Body of pancreas (tissue), 4 donors: ENCODE results near the gene SERPINB10. TPM values are rescaled to one million over a fixed set of nuclear protein-coding genes. Genes with fewer than 3 reads are reported as not detected.

Experiments used
- ATAC-seq: fragments of 150-250 bp; one replicate; pipeline ENCODE4 v1.9.1; 2016
- DNase-seq, 4 donors: peaks; one replicate each; pipeline ENCODE4 v3.0.0-alpha.2; 2019
- H3K27ac ChIP-seq, 4 donors: fragments of 200-600 bp; sonication (generic); 1 replicate in 3 of 4; 2 replicates in 1 of 4; pipeline versions ENCODE4 v1.5.1 to v1.6.1; 2016 to 2019; ENCODE audit warnings: mild to moderate bottlenecking in 1 of 4, mixed read lengths in 1 of 4, moderate library complexity in 1 of 4
- H3K27me3 ChIP-seq, 2 donors: fragments of 200-600 bp; sonication (generic); one replicate each; pipeline ENCODE4 v1.6.0; 2016; ENCODE audit warnings: mild to moderate bottlenecking in 1 of 2
- H3K36me3 ChIP-seq, 2 donors: fragments of 200-600 bp; sonication (generic); replicated peaks in 1 of 2; 2 replicates each; pipeline ENCODE4 v1.5.1; 2016; ENCODE audit warnings: low read depth in 2 of 2; ENCODE audit not compliant: insufficient read depth in 1 of 2
- H3K4me1 ChIP-seq: fragments of 200-600 bp; sonication (generic); one replicate; pipeline ENCODE4 v1.6.0; 2016
- H3K4me3 ChIP-seq, 2 donors: fragments of 200-600 bp; sonication (generic); 1 replicate in 1 of 2; 2 replicates in 1 of 2; pipeline ENCODE4 v1.5.1; 2016 to 2019
- H3K9me3 ChIP-seq, 3 donors: fragments of 200-600 bp; sonication (generic); 1 replicate in 2 of 3; 2 replicates in 1 of 3; pipeline ENCODE4 v1.5.1; 2016
- CTCF ChIP-seq, 7 experiments: fragments of 450-650 bp in 4 of 7; fragments of 200-600 bp in 3 of 7; sonication (generic) in 3 of 7; IDR thresholded peaks; one replicate each; pipeline ENCODE4 v1.5.1; 2016 to 2019; ENCODE audit warnings: antibody characterized with exemption in 7 of 7
- POLR2A ChIP-seq, 3 donors: fragments of 450-650 bp; IDR thresholded peaks; one replicate each; pipeline ENCODE4 v1.6.1; 2016; ENCODE audit warnings: antibody characterized with exemption in 3 of 3, mild to moderate bottlenecking in 2 of 3
- WGBS, 2 donors: methylation state at CpG; one replicate each; pipeline ENCODE4 v1.1.5; 2017; 5-methylcytosine and 5-hydroxymethylcytosine counted together
- intact Hi-C: fragments of 100-400 bp; cut with DNase I; formaldehyde crosslinking; loops from one replicate; pipeline ENCODE4 v1.15.1; 2023
- total RNA-seq, 2 donors: library from RNA; depleted of rRNA; stranded (reverse); fragments of >200 nt; gene quantifications; one replicate each; pipeline ENCODE4 v1.1.0, GENCODE V29; 2016

SERPINB10 gene
- total RNA-seq, 2 donors from 2014 or later, result not detected

GRCh38 chr18:63947051-63947790 is 39.5 kb downstream of the SERPINB10 start:
- Histone ChIP-seq H3K27ac (no peak overlapping the region), H3K36me3 (no peaks in the 10 kb centered on the region), H3K4me3 (no peak overlapping the region), H3K9me3 (no peaks in the 10 kb centered on the region), H3K4me1 (peaks cover 7% of the 10 kb centered on the region), H3K27me3 (peaks cover 4 to 7% of the 10 kb centered on the region in 2 donors)
- intact Hi-C loops, result no loop called here
- no peak for ATAC-seq
- no peak for TF ChIP-seq POLR2A (IDR thresholded peaks at IDR 0.05)
- no peak for TF ChIP-seq CTCF (IDR thresholded peaks at IDR 0.05)
- WGBS, 2 donors, result 71 to 83% methylated on average over 3 of the region's 3 CpGs
- no peak for DNase-seq

DNA sequence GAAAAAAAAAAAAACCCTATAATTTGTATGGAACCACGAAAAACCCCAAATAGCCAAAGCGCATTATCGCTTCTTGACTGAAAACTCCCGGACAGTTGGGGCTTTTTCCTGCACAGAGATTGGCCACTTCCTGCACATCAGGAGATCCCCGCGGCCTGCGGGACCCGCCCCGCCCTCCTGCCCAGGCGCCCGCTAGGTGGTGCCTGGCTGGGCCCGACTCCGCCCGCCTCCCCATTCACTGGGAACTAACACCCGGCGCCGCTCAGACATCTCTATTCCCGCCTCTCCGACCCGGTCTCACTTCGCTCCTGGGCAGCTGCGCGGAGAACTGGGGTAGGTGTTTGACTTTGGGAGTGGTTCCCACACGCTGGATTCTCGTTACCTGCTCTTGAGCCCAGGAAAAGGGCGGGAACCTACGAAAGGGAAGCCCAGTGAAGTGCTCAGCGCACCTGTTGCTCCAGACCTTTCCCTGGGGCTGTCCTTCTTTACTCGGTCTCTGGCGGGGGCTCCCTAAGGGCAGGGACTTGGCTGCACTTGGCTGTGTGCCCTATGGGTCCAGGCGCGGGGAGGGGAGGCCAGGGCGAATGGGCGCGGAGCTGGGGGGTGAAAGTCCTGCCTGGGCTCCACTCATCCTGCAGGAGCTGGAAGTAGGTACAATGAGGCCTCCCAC is 41.4 kb downstream of the SERPINB10 start, which contains the start of gene HMSD:
Gene HMSD (plus strand): TSS at position 234 of the 670 bp plus-strand sequence. CDS start 4,155 bp downstream, outside the sequence.
- Histone ChIP-seq H3K9me3 (no peaks in the 10 kb centered on the region), H3K4me1 (peaks cover 7% of the 10 kb centered on the region), H3K27ac (no peak within 1 kb of the TSS), H3K4me3 (no peak within 1 kb of the TSS), H3K36me3 (no peaks in the 10 kb centered on the region), H3K27me3 (peaks cover under 1 to 7% of the 10 kb centered on the region in 2 donors)
- DNase-seq (peak; percentile 44 to 66 (median 56)), ATAC-seq (peak; percentile 81)
- TF ChIP-seq CTCF (IDR thresholded peaks at IDR 0.05) (peak in 6 of 7 experiments; percentile 28 to 51 (median 38)), POLR2A (IDR thresholded peaks at IDR 0.05) (no peak)
- WGBS, 2 donors, result 8 to 15% methylated on average over 21 to 35 of the region's 35 CpGs
- intact Hi-C loops, result no loop called here

- Histone ChIP-seq H3K4me1 (peaks cover 7% of the 10 kb centered on the region), H3K9me3 (no peaks in the 10 kb centered on the region), H3K27ac (no peak overlapping the region), H3K27me3 (peaks cover 0 to 7% of the 10 kb centered on the region in 2 donors), H3K36me3 (no peaks in the 10 kb centered on the region), H3K4me3 (no peak overlapping the region)
- 70 to 73% methylated on average over 4 of the region's 4 CpGs for WGBS, 2 donors
- TF ChIP-seq CTCF (IDR thresholded peaks at IDR 0.05) (no peak), POLR2A (IDR thresholded peaks at IDR 0.05) (no peak)
- intact Hi-C loops, result no loop called here
- ATAC-seq, result no peak
- DNase-seq, result no peak
Measured at GRCh38 chr18:63951302-63951705, 43.5 kb downstream of the SERPINB10 start.

DNA sequence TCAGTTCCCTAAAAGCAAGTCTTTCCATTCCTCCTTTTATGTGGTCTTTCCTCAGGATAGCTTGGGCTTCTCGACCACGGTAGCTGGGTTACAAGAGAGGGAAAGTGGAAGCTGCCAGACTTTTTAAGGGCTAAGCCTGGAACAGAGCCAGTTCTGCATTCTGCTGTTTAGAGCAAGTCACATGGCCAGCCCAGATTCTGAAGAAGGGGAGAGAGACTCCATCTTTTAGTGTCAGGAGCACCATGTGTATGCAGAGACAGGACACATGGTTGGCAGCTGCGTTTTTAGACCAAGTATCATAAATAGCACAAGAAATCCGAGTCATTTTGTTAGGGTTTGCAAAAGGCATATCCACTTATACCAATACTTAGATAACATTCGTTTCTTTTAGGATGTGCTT is 46.1 kb downstream of the SERPINB10 start:
- no peak for DNase-seq
- ATAC-seq, result no peak
- H3K27ac ChIP-seq, result no peak overlapping the region
- no peak overlapping the region for H3K4me3 ChIP-seq
- intact Hi-C loops, result no loop called here
- H3K36me3 ChIP-seq, result no peaks in the 10 kb centered on the region
- peaks cover 0 to 7% of the 10 kb centered on the region in 2 donors for H3K27me3 ChIP-seq
- H3K9me3 ChIP-seq, result no peaks in the 10 kb centered on the region
- TF ChIP-seq POLR2A (IDR thresholded peaks at IDR 0.05) (no peak), CTCF (IDR thresholded peaks at IDR 0.05) (no peak)
- 53 to 68% methylated on average over 5 of the region's 5 CpGs for WGBS, 2 donors
- peaks cover 7% of the 10 kb centered on the region for H3K4me1 ChIP-seq
